HepG2 (cell line): ENCODE measurements around the gene THSD4. TPM values are rescaled to one million over a fixed set of nuclear protein-coding genes. Genes with fewer than 3 reads are reported as not detected.

Experiments
- ATAC-seq: fragments of 200-7000 bp; cut with Tn5 transposase; 3 replicates; pipeline ENCODE4 v1.9.1; 2020; ENCODE audit warnings: mild to moderate bottlenecking, moderate library complexity
- BruUV-seq: library from RNA; stranded (reverse); fragments of 400-500 nt; replicated peaks from 2 replicates; lab custom pipeline; 2021; lab: Mats Ljungman, UMichigan
- CTCF ChIA-PET: fragments of 300-600 bp; formaldehyde crosslinking; extraction: SDS; loops from one replicate; lab custom pipeline; 2021; ENCODE audit warnings: low total read pairs, inconsistent platforms, low intra/inter-chr PET ratio; lab: Yijun Ruan, JAX
- POLR2A ChIA-PET: fragments of 350-600 bp; sonication (Branson Sonifier 250); formaldehyde crosslinking; loops from one replicate; lab custom pipeline; 2020; ENCODE audit warnings: antibody characterized with exemption, inconsistent platforms; lab: Yijun Ruan, JAX
- DNase-seq: peaks from one replicate; pipeline ENCODE4 v3.0.0-alpha.2; 2015; ENCODE audit warnings: low spot score
- FAIRE-seq: peaks from 3 replicates; lab custom pipeline; 2011; peaks lifted over from hg19 to GRCh38; lab: Jason Lieb, UNC
- H2AFZ ChIP-seq: one replicate; pipeline ENCODE4 v1.6.1; 2011; ENCODE audit warnings: low read length, inconsistent platforms
- H3K27ac ChIP-seq: fragments of 300-600 bp; 3 replicates; pipeline ENCODE4 v1.8.0; 2011; ENCODE audit warnings: mixed run types, mild to moderate bottlenecking, mixed read lengths, low read length, inconsistent platforms; ENCODE audit not compliant: insufficient read depth; ENCODE audit errors: extremely low read length
- H3K27me3 ChIP-seq, 2 experiments: fragments of 200-600 bp in 1 of 2; 2 replicates in 1 of 2; 3 replicates in 1 of 2; pipeline versions ENCODE4 v1.6.0 to v1.8.0; 2011; ENCODE audit warnings: low read length in 2 of 2, mild to moderate bottlenecking in 2 of 2, moderate library complexity in 2 of 2, inconsistent platforms in 1 of 2; ENCODE audit not compliant: insufficient read depth in 2 of 2, control insufficient read depth in 1 of 2
- H3K36me3 ChIP-seq, 2 experiments: fragments of 200-600 bp in 1 of 2; replicated peaks in 1 of 2; 2 replicates in 1 of 2; 3 replicates in 1 of 2; pipeline versions ENCODE4 v1.5.1 to v1.8.0; 2011; ENCODE audit warnings: low read length in 2 of 2, inconsistent platforms in 1 of 2; ENCODE audit not compliant: insufficient read depth in 2 of 2, control insufficient read depth in 1 of 2
- H3K4me1 ChIP-seq: 2 replicates; pipeline ENCODE4 v1.5.1; 2012; ENCODE audit warnings: low read length, inconsistent platforms; ENCODE audit not compliant: insufficient read depth
- H3K4me2 ChIP-seq: 2 replicates; pipeline ENCODE4 v1.6.0; 2011; ENCODE audit warnings: low read depth, low read length, inconsistent platforms
- H3K4me3 ChIP-seq, 3 experiments: fragments of 200-600 bp in 1 of 3; sonication (generic), shearing (Covaris generic) in 1 of 3; replicated peaks in 1 of 3; 2 replicates each; pipeline ENCODE4 v1.5.1; 2011 to 2016; ENCODE audit warnings: low read length in 3 of 3, inconsistent platforms in 2 of 3, low read depth in 2 of 3, mild to moderate bottlenecking in 2 of 3, control low read depth in 1 of 3, mixed read lengths in 1 of 3; ENCODE audit not compliant: insufficient read depth in 1 of 3
- H3K79me2 ChIP-seq: one replicate; pipeline ENCODE4 v1.6.1; 2011; ENCODE audit warnings: low read length, inconsistent platforms; ENCODE audit not compliant: insufficient read depth
- H3K9ac ChIP-seq: 2 replicates; pipeline ENCODE4 v1.6.0; 2011; ENCODE audit warnings: mild to moderate bottlenecking, low read depth, low read length, inconsistent platforms; ENCODE audit not compliant: insufficient read depth
- H3K9me3 ChIP-seq: 2 replicates; pipeline ENCODE4 v1.5.1; 2012; ENCODE audit warnings: mild to moderate bottlenecking, low read length
- H4K20me1 ChIP-seq: 2 replicates; pipeline ENCODE4 v1.6.0; 2011; ENCODE audit warnings: inconsistent platforms, mild to moderate bottlenecking, low read length, moderate library complexity; ENCODE audit not compliant: insufficient read depth
- DMTF1 ChIP-seq: sonication (generic); formaldehyde crosslinking; IDR thresholded peaks from 2 replicates; pipeline ENCODE4 v1.4.0; 2020; ENCODE audit warnings: mild to moderate bottlenecking, missing genetic modification reagents
- FUBP1 ChIP-seq: sonication (generic); formaldehyde crosslinking; IDR thresholded peaks from 2 replicates; pipeline ENCODE4 v1.5.1; 2020; ENCODE audit warnings: missing genetic modification reagents, mild to moderate bottlenecking, borderline replicate concordance
- GABPA ChIP-seq, 2 experiments: IDR thresholded peaks; 2 replicates each; pipeline ENCODE4 v1.6.1; 2011 to 2016; ENCODE audit warnings: low read depth in 2 of 2, low read length in 1 of 2, missing biosample characterization in 1 of 2, missing genetic modification characterization in 1 of 2
- GFI1 ChIP-seq: sonication (generic); formaldehyde crosslinking; IDR thresholded peaks from 2 replicates; pipeline ENCODE4 v1.5.0; 2020; ENCODE audit warnings: missing genetic modification reagents, mild to moderate bottlenecking, borderline replicate concordance
- KDM3A ChIP-seq: IDR thresholded peaks from 2 replicates; pipeline ENCODE4 v1.6.1; 2018; ENCODE audit warnings: low read depth, missing compliant biosample characterization
- PTBP1 ChIP-seq: fragments of 200-400 bp; formaldehyde crosslinking; IDR thresholded peaks from 2 replicates; pipeline ENCODE4 v1.6.1; 2018; ENCODE audit warnings: low read length, low read depth; ENCODE audit not compliant: poor library complexity, severe bottlenecking
- RBAK ChIP-seq: sonication (generic); formaldehyde crosslinking; IDR thresholded peaks from 2 replicates; pipeline ENCODE4 v1.5.1; 2020; ENCODE audit warnings: mild to moderate bottlenecking, missing genetic modification reagents
- STAG1 ChIP-seq: sonication (generic); formaldehyde crosslinking; IDR thresholded peaks from 2 replicates; pipeline ENCODE4 v1.4.0; 2020; ENCODE audit warnings: missing genetic modification reagents
- ZFYVE20 ChIP-seq: sonication (generic); formaldehyde crosslinking; IDR thresholded peaks from 2 replicates; pipeline ENCODE4 v1.8.0; 2023; ENCODE audit warnings: low read depth, mild to moderate bottlenecking, moderate library complexity, missing genetic modification reagents, borderline replicate concordance
- ZNF337 ChIP-seq: sonication (generic); formaldehyde crosslinking; IDR thresholded peaks from 2 replicates; pipeline ENCODE4 v1.5.1; 2020; ENCODE audit warnings: missing genetic modification reagents, low read depth, mild to moderate bottlenecking, borderline replicate concordance
- ZNF431 ChIP-seq: sonication (generic); formaldehyde crosslinking; IDR thresholded peaks from 2 replicates; pipeline ENCODE4 v1.9.0; 2022; ENCODE audit warnings: missing genetic modification reagents, low read depth, mild to moderate bottlenecking, borderline replicate concordance
- WGBS: methylation state at CpG from one replicate; pipeline ENCODE4 v1.1.6; 2017; ENCODE audit warnings: low lambda C conversion rate; 5-methylcytosine and 5-hydroxymethylcytosine counted together
- in situ Hi-C: cut with HindIII; loops from 2 replicates; pipeline ENCODE4 v1.10.0; 2017; ENCODE audit warnings: low pct_unique_long_range_greater_than_20kb; ENCODE audit not compliant: extremely low pct_ligation_motif_present
- intact Hi-C: fragments of 100-400 bp; cut with micrococcal nuclease; formaldehyde crosslinking; loops from one replicate; pipeline ENCODE4 v1.10.0; 2022; ENCODE audit not compliant: unreplicated experiment
- polyA plus RNA-seq, 8 experiments: library from polyadenylated mRNA; depleted of rRNA in 3 of 8; stranded (reverse) in 7 of 8; unstranded in 1 of 8; fragments of >200 nt; fragmentation: Illumina TruSeq in 4 of 8; extraction: Trizol in 4 of 8; gene quantifications; 2 replicates each; pipeline versions ENCODE4 v1.2.1 to v1.2.3, GENCODE V29; 2011 to 2016; ENCODE audit warnings: low read depth in 4 of 8, missing spikeins in 1 of 8, mixed read lengths in 1 of 8; ENCODE audit not compliant: insufficient read depth in 1 of 8
- total RNA-seq, 5 experiments: library from RNA; depleted of rRNA; stranded (reverse); fragments of >200 nt; fragmentation: Illumina TruSeq; extraction: Trizol; gene quantifications; 2 replicates each; pipeline ENCODE4 v1.2.3, GENCODE V29; 2016; ENCODE audit warnings: low read depth in 1 of 5
- TF ChIP-seq, protein P1 (sequence below): sonication (generic); formaldehyde crosslinking; IDR thresholded peaks from 2 replicates; pipeline ENCODE4 v1.8.0; 2022; ENCODE audit warnings: missing genetic modification reagents, low read depth, mild to moderate bottlenecking, borderline replicate concordance
- TF ChIP-seq, protein P2 (sequence below): sonication (generic); formaldehyde crosslinking; IDR thresholded peaks from 2 replicates; pipeline ENCODE4 v1.4.0; 2020; ENCODE audit warnings: mild to moderate bottlenecking, missing genetic modification reagents

THSD4 gene
- total and polyA plus RNA-seq, 2 of the 13 experiments (the other 11 are each of a cell fraction or from before 2014, with no cell fraction given): 0.07 to 0.21 TPM

GRCh38 chr15:71559098-71559497 lies 443.8 kb downstream of the THSD4 start:
- 61% methylated on average over 3 of the region's 3 CpGs for WGBS
- CTCF ChIA-PET: no interaction called here
- no peak for FAIRE-seq
- POLR2A ChIA-PET: no interaction called here
- TF ChIP-seq STAG1 (CRISPR knock-in tag) (no peak), GABPA (IDR thresholded peaks at IDR 0.05; ENCODE audit: low read depth, low read length) (no peak), GABPA (CRISPR knock-in tag; IDR thresholded peaks at IDR 0.05; ENCODE audit: low read depth) (no peak), GFI1 (CRISPR knock-in tag) (no peak), FUBP1 (CRISPR knock-in tag) (no peak), RBAK (CRISPR knock-in tag) (no peak), ZNF337 (CRISPR knock-in tag) (no peak), ZNF431 (CRISPR knock-in tag) (no peak), PTBP1 (no peak), DMTF1 (CRISPR knock-in tag) (no peak), KDM3A (no peak), ZFYVE20 (CRISPR knock-in tag) (no peak)
- TF ChIP-seq, protein P1, sequence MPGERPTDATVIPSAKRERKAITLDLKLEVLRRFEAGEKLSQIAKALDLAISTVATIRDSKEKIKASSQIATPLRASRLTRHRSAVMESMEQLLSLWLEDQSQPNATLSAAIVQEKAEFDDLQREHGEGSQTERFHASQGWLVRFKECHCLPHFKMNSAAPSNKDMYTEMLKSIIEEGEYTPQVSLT (CRISPR knock-in tag): no peak
- TF ChIP-seq, protein P2, sequence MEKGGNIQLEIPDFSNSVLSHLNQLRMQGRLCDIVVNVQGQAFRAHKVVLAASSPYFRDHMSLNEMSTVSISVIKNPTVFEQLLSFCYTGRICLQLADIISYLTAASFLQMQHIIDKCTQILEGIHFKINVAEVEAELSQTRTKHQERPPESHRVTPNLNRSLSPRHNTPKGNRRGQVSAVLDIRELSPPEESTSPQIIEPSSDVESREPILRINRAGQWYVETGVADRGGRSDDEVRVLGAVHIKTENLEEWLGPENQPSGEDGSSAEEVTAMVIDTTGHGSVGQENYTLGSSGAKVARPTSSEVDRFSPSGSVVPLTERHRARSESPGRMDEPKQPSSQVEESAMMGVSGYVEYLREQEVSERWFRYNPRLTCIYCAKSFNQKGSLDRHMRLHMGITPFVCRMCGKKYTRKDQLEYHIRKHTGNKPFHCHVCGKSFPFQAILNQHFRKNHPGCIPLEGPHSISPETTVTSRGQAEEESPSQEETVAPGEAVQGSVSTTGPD (CRISPR knock-in tag): no peak
- TF ChIP-seq, all 625 proteins: peak for 0
- ATAC-seq (no peak), DNase-seq (no peak)
- H3K9me3 ChIP-seq: no peaks in the 10 kb centered on the region
- H3K9ac ChIP-seq: no peak overlapping the region
- H2AFZ ChIP-seq: no peak overlapping the region
- H3K4me3 ChIP-seq: no peak overlapping the region
- no peak overlapping the region for H3K27ac ChIP-seq
- no peaks in the 10 kb centered on the region for H3K79me2 ChIP-seq
- H3K4me1 ChIP-seq: no peaks in the 10 kb centered on the region
- no peaks in the 10 kb centered on the region for H4K20me1 ChIP-seq
- H3K36me3 ChIP-seq: no peaks in the 10 kb centered on the region
- in situ Hi-C loops: no loop called here
- no peak overlapping the region for H3K4me2 ChIP-seq
- no TSS peak for BruUV-seq
- intact Hi-C loops: no loop called here
- H3K27me3 ChIP-seq: no peaks in the 10 kb centered on the region
